Measurements from ENCODE around the gene NELFA.

DNA sequence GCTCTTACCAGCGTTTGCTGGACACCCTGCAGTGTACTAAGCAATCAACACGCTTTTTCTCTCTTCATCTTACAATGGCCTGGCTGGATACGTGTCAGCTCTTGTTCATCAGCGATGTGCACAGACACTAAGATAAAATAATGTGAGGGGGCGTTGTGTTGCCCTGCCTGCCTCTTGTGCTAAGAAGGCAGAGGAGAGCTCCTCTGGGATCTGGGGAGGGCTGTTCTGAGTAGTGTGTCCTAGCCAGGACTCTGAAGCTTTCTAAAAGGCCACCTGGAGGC, 49.7 kb downstream of the NELFA start:
- TF ChIP-seq, protein P1, sequence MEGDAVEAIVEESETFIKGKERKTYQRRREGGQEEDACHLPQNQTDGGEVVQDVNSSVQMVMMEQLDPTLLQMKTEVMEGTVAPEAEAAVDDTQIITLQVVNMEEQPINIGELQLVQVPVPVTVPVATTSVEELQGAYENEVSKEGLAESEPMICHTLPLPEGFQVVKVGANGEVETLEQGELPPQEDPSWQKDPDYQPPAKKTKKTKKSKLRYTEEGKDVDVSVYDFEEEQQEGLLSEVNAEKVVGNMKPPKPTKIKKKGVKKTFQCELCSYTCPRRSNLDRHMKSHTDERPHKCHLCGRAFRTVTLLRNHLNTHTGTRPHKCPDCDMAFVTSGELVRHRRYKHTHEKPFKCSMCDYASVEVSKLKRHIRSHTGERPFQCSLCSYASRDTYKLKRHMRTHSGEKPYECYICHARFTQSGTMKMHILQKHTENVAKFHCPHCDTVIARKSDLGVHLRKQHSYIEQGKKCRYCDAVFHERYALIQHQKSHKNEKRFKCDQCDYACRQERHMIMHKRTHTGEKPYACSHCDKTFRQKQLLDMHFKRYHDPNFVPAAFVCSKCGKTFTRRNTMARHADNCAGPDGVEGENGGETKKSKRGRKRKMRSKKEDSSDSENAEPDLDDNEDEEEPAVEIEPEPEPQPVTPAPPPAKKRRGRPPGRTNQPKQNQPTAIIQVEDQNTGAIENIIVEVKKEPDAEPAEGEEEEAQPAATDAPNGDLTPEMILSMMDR (IDR thresholded peaks at IDR 0.05; ENCODE audit: low read depth, low read length), result no peak
- no peak for TF ChIP-seq EZH2phosphoT487 (IDR thresholded peaks at IDR 0.05; ENCODE audit: low read depth)

Measured in OCI-LY3 (cell line).